OCI-LY1 (cell line): Measurements from ENCODE around the gene CYFIP1.

Experiments used
- H2AFZ ChIP-seq: fragments of 200-600 bp; sonication (generic), shearing (Covaris generic); 2 replicates; pipeline ENCODE4 v1.6.0; 2014; ENCODE audit warnings: antibody characterized with exemption, mild to moderate bottlenecking, low read length
- H3F3A ChIP-seq: fragments of 200-600 bp; sonication (generic), shearing (Covaris generic); 2 replicates; pipeline ENCODE4 v1.6.0; 2014; ENCODE audit warnings: mild to moderate bottlenecking, antibody characterized with exemption, low read length, moderate library complexity; ENCODE audit not compliant: insufficient read depth
- H3K27ac ChIP-seq: fragments of 200-600 bp; sonication (generic); 2 replicates; pipeline ENCODE4 v1.5.1; 2014; ENCODE audit warnings: low read length, mixed run types, mild to moderate bottlenecking, low read depth; ENCODE audit not compliant: poor library complexity, severe bottlenecking
- H3K27me3 ChIP-seq: fragments of 200-600 bp; sonication (generic); 2 replicates; pipeline ENCODE4 v1.6.0; 2014; ENCODE audit warnings: antibody characterized with exemption, mild to moderate bottlenecking, low read length, moderate library complexity; ENCODE audit not compliant: insufficient read depth
- H3K36me3 ChIP-seq: fragments of 200-600 bp; sonication (generic); 2 replicates; pipeline ENCODE4 v1.6.1; 2014; ENCODE audit warnings: mild to moderate bottlenecking, antibody characterized with exemption, low read length, moderate library complexity, mixed read lengths; ENCODE audit not compliant: insufficient read depth
- H3K4me1 ChIP-seq: fragments of 200-600 bp; sonication (generic); 2 replicates; pipeline ENCODE4 v1.5.1; 2014; ENCODE audit warnings: mild to moderate bottlenecking, low read length, moderate library complexity; ENCODE audit not compliant: insufficient read depth, severe bottlenecking
- H3K4me2 ChIP-seq: fragments of 200-600 bp; sonication (generic), shearing (Covaris generic); 2 replicates; pipeline ENCODE4 v1.6.1; 2014; ENCODE audit warnings: low read length
- H3K4me3 ChIP-seq: fragments of 200-600 bp; sonication (generic); 2 replicates; pipeline ENCODE4 v1.5.1; 2014; ENCODE audit warnings: low read length, low read depth, mild to moderate bottlenecking, mixed read lengths; ENCODE audit not compliant: poor library complexity, severe bottlenecking
- H3K79me2 ChIP-seq: fragments of 200-600 bp; shearing (Covaris generic); 2 replicates; pipeline ENCODE4 v1.6.1; 2016; ENCODE audit warnings: mixed run types, low read length, mixed read lengths; ENCODE audit not compliant: insufficient read depth
- H3K9ac ChIP-seq: fragments of 200-600 bp; sonication (generic), shearing (Covaris generic); 2 replicates; pipeline ENCODE4 v1.6.1; 2014; ENCODE audit warnings: mild to moderate bottlenecking, low read length, mixed read lengths
- H3K9me2 ChIP-seq: fragments of 200-600 bp; sonication (generic), shearing (Covaris generic); 2 replicates; pipeline ENCODE4 v1.6.1; 2014; ENCODE audit warnings: low read depth, mild to moderate bottlenecking, low read length, mixed read lengths
- H3K9me3 ChIP-seq: fragments of 200-600 bp; shearing (Covaris generic); 2 replicates; pipeline ENCODE4 v1.6.1; 2014; ENCODE audit warnings: low read length, mixed read lengths
- H4K20me1 ChIP-seq: fragments of 200-600 bp; sonication (generic), shearing (Covaris generic); 2 replicates; pipeline ENCODE4 v1.6.0; 2016; ENCODE audit warnings: mild to moderate bottlenecking, low read length; ENCODE audit not compliant: insufficient read depth
- CTCF ChIP-seq: fragments of 200-600 bp; sonication (generic), shearing (Covaris generic); IDR thresholded peaks from 2 replicates; pipeline ENCODE4 v1.5.1; 2017; ENCODE audit warnings: mild to moderate bottlenecking, antibody characterized with exemption, low read length, moderate library complexity, mixed read lengths
- EZH2 ChIP-seq: fragments of 200-600 bp; sonication (generic), shearing (Covaris generic); IDR thresholded peaks from 2 replicates; pipeline ENCODE4 v1.8.0; 2017; ENCODE audit warnings: borderline replicate concordance, mixed run types, mild to moderate bottlenecking, antibody characterized with exemption, low read length, moderate library complexity, mixed read lengths

CYFIP1 gene

GRCh38 chr15:22895465-22896190 lies 84.5 kb downstream of the CYFIP1 start:
- no peak overlapping the region for H3K4me3 ChIP-seq
- H3K36me3 ChIP-seq = no peaks in the 10 kb centered on the region
- H3K9me3 ChIP-seq = no peaks in the 10 kb centered on the region
- TF ChIP-seq EZH2 (no peak), CTCF (no peak)
- H2AFZ ChIP-seq = no peak overlapping the region
- H3K4me1 ChIP-seq = no peaks in the 10 kb centered on the region
- no peaks in the 10 kb centered on the region for H3K27me3 ChIP-seq
- no peaks in the 10 kb centered on the region for H3K79me2 ChIP-seq
- H3K9me2 ChIP-seq = no peaks in the 10 kb centered on the region
- H3F3A ChIP-seq = no peaks in the 10 kb centered on the region
- no peak overlapping the region for H3K9ac ChIP-seq
- no peaks in the 10 kb centered on the region for H4K20me1 ChIP-seq
- no peak overlapping the region for H3K27ac ChIP-seq
- no peak overlapping the region for H3K4me2 ChIP-seq

- H3K36me3 ChIP-seq = no peaks in the 10 kb centered on the region
- H2AFZ ChIP-seq = no peak overlapping the region
- TF ChIP-seq EZH2 (no peak), CTCF (no peak)
- H3K79me2 ChIP-seq = no peaks in the 10 kb centered on the region
- no peaks in the 10 kb centered on the region for H3K4me1 ChIP-seq
- H3K9ac ChIP-seq = no peak overlapping the region
- H3K27ac ChIP-seq = no peak overlapping the region
- no peak overlapping the region for H3K4me2 ChIP-seq
- no peaks in the 10 kb centered on the region for H3K27me3 ChIP-seq
- no peaks in the 10 kb centered on the region for H3F3A ChIP-seq
- no peak overlapping the region for H3K4me3 ChIP-seq
- H3K9me2 ChIP-seq = no peaks in the 10 kb centered on the region
- H3K9me3 ChIP-seq = no peaks in the 10 kb centered on the region
- no peaks in the 10 kb centered on the region for H4K20me1 ChIP-seq
These were observed 86.3 kb downstream of the CYFIP1 start for GRCh38 chr15:22893881-22894280.

- Histone ChIP-seq H3K9me2 (no peaks in the 10 kb centered on the region), H3K4me1 (no peaks in the 10 kb centered on the region), H3K27ac (no peak overlapping the region), H3F3A (no peaks in the 10 kb centered on the region), H2AFZ (no peak overlapping the region), H3K9me3 (no peaks in the 10 kb centered on the region), H3K27me3 (no peaks in the 10 kb centered on the region), H3K36me3 (no peaks in the 10 kb centered on the region), H4K20me1 (no peaks in the 10 kb centered on the region), H3K4me2 (no peak overlapping the region), H3K9ac (no peak overlapping the region), H3K79me2 (no peaks in the 10 kb centered on the region), H3K4me3 (no peak overlapping the region)
- TF ChIP-seq EZH2 (no peak), CTCF (no peak)
These were observed 87.1 kb downstream of the CYFIP1 start for GRCh38 chr15:22893081-22893480.
